Measurements from ENCODE around the gene SH3TC1.

Gene SH3TC1

DNA sequence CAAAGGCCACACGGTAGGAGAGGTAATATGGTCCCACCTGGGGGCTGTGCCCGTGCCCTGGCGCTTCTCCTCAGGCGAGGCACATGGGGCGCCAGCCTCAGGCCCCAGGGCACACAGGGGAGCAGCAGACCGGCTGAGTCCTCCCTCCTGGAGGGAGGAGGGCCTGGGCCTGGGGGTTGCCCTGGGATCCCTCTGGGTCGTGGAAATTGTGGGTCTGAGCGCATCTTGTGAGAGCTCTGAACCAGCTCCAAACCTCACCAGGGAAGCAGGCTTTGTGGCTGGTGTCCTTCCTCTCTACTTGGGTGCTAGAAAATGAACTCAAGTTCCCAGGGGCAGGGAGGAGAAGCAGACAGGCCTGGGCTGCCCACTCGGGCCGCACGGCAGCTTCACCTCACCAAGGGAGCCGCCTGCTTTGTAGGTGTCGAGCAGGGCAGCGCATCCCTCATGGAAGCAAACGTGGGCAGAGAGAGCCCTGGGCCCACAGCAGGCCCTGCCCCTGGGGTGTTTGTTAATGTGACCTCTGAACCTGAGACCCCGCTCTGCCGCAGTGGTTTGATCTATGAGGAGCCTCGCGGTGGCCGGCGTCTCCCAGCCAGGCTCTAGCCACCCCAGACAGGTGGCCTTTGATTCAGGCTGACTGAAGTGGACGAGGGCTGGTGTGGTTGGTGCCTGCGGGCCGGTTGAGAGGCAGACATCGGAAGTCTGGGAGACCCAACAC is 81.2 kb downstream of the SH3TC1 start:
- no peak for DNase-seq

DNA sequence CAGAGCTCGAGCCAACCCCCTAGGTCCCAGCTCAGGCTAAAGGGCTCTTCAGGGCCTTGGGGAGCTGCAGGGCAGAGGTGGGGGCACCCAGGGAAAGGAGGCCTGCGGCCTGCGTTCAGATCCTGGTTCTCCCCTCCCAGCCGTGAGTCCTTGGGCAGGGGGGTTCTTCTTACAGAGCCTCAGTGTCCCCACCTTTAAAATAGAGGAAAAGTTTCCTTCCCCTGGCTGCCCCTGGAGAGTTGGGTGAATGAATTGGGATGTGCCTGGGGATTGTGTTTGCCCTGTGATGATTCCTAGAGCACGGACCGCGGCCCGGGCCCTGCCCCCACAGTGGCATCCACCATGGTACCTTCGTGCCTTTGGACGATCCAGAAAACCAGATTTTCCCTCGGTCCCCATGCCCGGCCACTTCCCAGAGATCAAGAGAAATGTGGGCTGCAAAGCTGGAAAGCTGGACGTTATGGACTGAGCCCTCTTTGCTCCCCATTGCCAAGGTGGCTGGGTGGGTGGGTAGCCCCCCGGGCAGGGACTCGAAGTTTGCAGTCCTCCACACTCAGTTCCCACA is 81.9 kb downstream of the SH3TC1 start:
- no peak for DNase-seq

DNA sequence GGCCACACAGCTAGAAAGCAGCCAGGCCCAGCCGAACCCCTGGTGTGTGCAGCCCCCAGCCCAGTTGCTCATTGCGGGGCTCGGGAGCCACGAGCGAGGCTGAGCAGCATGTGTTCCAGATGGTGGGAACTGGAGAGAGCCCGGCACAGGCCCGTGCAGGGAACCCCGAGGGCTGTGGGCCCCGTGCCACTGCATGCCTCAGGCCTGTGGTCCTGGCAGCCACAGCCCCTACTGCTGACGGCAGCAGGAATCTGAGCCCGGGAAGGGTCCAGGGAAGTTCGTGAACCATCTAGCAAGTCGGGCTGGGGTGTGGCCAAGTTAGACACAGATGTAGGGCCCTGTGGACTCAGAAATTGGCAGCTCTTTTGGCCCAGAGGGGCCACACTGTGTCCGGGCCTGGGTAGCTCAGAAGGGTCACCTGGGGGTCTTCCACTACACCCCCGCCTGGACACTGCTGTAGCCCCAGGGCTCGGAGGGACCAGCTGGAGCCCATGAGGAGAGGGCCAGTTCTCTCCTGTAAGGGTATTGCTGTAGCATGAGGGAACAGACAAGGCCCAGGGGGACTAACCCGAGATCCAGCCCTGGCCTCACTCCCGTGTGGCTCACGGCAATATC is 82.5 kb downstream of the SH3TC1 start:
- no peak for DNase-seq

DNA sequence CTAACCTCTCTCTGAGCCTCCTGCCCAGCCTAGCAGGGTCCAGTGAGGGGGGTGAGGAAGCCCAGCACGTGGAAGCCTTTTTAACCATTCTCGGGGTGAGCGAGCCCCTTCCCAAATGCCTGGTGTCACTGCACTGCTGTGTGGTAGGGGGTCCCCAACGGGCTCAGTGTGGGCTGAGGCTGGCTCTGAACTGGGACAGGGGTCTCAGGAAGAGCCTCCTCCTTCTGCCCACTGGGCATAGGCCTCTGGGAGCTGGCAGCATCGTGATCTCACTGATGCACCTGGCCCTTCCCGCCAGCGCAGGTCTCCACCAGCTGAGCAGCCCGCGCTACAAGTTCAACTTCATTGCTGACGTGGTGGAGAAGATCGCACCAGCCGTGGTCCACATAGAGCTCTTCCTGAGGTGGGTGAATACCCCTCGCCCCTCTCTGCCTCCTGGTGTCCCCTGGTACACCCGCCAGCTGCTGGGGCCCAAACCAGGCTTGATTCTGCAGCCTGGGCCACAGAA is 83.1 kb downstream of the SH3TC1 start:
- DNase-seq, result no peak

DNA sequence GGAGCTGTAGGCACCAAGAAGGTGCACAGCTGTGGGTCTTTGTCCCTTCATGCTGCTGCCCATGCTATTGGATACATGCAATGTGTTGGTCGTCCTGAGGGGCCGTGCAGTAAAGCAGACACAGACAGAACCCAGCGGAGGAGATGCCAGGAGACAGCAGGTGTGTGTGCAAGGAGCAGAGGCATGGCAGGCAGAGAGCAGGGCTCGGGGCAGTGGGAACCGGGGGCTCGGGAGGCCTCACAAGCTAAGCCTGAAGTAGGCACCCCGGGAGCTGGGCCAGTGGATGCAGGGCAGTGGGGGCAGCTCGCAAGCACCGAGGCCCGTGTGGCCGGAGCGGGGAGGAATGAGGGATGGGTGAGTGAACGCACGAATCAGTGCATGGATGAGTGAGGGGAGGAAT is 83.7 kb downstream of the SH3TC1 start:
- no peak for DNase-seq

DNA sequence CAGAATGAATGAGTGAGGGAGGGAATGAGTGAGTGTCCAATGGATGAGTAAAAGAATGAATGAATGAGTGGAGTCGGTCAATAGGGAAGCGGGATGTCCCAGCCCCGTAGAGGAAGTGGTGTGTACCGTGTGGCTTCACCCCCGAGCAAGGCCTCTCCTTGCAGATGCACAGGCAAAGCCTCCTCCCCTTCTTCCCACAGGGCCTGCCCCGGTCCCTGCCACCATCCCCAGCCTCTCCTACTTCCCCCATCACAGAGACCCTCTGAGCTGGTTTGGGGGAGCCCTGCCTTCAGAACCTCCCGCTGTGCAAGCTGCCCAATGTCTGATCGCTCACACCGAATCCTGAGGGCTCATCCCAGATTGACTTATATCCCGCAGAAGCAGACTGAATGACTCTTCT is 84.1 kb downstream of the SH3TC1 start:
- no peak for DNase-seq

DNA sequence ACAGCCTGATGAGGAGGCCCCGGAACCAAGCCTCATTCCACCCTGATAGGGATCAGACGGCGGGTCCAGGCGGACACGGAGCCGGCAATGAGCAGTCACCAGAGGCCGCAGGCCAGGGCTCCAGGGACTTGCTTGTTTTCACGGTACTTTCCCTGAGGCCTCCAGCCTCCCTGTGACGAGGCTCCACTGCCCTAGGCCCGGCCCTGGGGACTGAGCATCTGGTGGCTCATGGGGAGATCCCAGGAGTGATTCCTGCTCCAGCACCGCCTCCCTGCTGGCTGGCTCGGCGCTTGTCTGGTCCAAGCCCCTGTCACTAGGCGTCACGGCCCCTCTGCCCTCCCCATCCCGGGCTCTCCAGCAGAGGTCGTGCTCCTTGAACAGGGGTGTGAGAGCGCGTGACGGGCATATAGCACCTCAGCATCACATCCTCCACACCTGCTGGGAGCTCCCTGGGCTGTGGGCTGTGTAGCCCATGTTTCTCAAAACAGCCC is 84.6 kb downstream of the SH3TC1 start:
- DNase-seq, result no peak

DNA sequence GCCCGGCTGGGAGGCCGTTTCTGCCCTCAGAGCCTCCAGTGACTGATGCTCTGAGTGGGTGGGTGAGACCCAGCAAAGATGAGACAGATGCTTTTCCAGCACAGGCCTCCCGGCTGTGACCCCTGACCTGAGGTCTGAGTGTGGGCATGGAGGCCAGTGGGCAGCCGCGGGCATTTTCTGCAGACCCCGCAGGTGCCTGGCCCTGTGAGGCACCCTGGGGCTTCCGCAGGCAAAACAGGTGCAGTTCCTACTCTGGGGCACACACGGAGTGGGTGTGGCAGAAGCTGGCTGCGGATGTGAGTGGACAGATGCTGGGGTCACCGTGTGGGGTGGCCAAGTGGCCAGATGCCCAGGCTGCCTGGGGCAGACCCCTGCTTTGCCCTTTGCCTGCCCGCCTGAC is 85.3 kb downstream of the SH3TC1 start:
- DNase-seq, result no peak

DNA sequence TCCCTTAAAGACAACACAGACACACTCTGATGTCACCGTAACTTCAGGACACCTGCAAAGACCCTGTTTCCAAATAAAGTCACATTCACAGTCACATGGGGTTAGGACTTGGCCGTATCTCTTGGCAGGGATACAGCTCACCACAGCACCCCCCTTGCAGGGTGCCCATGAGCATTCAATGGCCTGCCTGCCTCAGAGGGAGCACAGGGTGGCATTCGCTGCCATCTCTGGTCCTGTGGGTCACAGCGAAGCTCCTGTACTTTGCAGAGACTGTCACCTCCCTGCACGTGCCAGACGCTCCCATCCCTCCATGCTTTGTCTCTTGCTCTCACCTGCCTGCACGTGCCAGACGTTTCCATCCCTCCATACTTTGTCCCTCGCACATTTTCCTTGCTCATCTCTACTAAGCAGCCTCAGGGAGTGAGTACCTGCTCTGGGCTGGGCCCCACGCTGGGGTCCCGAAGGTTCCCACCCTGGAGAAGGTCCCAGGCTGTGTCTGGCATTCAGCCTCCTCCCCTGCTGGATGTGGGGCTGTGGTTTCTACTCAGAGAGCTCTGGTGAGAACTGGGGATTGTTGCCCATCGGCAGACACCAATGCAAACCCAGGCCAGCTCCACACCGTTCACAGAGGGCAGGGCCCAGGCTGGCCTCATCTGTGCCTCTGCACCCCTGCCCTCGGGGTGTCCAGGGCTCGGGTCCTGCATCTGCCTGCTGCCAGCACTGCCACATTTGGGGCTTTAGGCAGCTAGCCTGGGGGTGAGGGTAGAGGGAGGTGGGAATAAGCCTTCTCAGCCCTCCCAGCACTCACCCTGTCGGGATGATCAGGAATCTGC is 86.3 kb downstream of the SH3TC1 start:
- DNase-seq, result no peak

DNA sequence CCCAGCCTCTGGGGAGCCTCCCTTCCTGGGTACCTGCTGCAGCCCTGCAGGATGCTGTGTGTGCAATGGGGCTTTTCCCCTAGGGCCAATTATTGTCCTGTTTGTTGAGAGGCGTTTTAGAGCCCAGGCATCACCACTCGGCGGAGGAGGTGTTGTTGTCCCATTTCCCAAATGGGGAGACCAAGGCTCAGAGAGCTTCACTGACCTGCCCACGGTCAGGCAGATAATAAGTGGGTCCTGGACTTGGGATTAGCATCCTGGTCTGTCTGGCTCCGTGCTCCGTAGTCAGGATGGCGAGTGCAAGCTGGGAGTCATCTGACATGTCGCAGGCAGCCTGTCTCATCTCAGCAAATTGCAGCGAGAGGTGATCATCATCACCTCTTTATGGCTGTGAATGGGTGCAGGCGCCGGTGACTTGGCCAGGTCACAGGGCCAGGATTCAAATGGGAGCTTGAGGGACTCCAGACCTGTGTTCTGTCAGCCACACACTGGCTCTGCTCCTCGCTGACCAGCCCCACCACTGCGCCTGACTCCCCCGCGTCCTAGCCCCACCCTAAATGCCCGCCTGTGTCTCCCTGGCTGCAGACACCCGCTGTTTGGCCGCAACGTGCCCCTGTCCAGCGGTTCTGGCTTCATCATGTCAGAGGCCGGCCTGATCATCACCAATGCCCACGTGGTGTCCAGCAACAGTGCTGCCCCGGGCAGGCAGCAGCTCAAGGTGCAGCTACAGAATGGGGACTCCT is 87.1 kb downstream of the SH3TC1 start:
- no peak for DNase-seq

DNA sequence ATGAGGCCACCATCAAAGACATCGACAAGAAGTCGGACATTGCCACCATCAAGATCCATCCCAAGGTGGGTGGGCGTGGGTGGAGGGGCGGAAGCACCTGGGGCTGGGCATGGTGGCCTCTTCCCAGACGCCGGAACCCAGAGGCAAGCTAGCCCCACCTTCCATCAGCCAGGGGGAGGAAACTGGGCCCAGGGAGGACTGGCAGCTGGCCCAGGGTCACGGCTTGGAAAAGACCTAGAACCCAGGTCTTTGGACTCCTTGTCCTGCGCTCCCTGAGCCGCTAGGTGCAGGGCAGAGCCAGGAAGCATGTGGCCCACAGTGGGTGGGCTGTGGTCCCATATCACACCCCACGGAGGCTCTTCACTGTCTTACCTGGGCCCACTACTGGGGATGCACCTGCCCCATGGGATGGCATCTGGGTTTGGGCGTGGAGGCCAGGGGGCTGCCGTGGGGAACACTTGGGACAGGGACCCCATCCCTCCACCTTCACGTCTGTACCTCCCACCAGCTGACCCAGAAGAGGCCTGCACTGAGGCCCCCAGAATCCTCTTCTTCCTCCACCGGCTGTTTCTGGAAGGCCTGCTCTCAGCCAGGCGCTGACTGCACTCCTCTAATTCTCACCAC is 87.7 kb downstream of the SH3TC1 start:
- no peak for DNase-seq

DNA sequence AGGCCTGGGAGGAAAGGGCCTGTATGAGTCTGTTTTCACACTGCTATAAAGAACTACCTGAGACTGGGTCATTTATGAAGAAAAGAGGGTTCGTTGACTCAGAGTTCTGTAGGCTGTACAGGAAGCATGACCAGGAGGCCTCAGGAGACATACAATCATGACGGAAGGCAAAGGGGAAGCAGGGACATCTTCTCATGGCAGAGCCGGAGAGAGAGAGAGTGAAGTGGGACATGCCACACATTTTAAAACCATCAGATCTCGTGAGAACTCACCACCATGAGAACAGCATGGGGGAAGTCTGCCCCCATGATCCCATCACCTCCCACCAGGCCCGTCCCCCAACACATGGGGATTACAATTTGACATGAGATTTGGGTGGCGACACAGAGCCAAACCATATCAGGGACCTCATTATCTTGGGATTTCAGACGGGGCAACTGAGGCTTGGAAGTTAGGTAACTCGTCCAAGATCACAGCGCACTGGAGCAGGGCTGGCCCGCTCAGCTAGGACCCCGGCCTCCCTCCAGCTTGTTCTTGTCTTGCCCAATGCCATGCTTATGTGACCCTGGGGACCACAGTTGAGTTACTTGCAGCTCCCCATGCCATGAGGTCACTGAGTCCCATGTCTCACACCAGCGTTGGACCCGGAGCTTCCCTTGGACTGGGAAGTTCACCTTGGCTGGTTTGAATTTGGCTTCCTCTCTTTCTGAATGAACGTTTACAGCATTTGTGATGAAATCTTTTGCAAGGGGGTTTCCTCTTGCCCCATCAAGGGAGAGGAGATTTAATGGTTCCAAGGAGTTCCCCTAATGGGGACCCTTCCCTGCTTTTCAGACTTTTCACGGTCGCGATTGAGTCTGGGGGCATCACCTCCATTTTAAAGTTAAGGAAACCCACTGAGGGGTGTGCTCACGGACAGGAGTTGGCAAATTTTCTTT is 88.5 kb downstream of the SH3TC1 start:
- no peak for DNase-seq

DNA sequence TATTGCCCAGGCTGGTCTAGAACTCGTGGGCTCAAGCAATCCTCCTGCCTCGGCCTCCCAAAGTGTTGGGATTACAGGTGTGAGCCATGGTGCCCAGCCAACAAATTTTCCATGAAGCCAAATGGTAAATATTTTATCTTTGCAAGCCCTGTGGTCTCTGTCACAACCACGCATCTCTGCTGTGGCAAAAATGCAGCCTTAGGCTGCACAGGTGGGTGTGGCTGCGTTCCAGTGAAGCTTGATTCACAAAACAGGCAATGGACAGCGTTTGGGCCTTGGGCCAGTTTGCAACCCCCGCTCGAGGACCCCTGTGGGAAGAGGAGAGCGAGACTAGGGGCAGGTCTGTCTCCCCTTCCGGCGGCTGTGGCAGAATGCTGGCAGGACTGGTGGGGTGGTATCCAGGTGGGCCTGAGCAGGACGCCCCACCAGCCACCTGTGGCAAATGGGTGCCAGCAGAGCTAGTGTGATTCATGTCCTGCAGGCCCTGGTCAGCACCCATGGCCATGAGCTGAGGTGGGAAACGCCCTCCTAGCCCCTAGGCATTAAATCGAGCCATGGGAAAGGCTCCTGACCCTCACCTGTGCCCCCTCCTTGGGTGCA is 90.2 kb downstream of the SH3TC1 start:
- no peak for DNase-seq

DNA sequence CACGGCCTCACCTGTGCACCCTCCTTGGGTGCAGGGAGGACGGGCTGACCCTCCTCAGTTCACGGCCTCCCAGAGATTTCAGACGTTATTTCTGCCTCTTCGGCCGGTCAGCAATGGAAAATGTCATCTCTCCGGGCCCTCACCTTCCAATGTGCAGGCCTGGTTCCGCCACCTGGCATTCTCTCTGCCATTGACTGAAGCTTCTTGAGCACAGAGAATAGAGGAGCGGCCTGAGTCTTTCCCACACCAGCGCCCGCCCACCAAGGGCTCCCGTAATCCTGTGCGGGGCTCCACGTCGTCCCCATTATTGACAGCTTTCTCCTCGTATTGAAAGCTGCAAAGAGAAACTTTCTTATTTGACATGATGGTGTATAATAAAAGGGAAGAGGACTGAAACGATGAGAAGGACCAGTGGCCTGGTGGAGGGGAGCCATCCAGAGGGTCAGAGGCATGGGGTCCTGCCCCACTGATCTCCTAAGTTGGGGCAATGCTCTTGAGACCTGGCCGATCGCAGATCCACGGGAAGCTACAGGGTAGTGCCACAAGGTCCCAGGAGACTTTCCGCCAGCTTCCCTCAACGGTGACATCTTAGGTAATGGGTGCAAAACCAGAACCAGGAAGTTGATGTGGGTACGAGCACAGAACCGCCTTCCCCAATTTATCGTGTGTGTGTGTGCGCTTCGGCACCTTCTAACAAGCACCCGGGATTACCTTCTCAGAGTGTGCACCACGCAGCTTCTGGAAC is 91.0 kb downstream of the SH3TC1 start:
- no peak for DNase-seq

DNA sequence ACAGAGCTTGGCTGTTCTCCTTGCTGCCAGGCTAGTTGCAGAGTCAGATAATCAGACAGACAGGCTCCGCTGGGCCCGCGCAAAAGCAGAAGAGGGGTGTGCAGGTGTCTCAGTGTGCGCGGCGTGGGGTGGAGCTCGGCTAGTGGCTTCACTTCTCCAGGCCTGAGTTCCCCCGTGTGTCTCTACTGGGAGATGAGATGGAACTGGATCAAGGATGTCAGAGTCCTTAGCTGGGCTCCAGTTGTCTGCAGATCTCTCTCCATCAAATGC is 91.5 kb downstream of the SH3TC1 start:
- no peak for DNase-seq
